ENCODE data around the gene NRXN3.

GRCh38 chr14:79641371-79641770, 1471.2 kb downstream of the NRXN3 start:
- TF ChIP-seq EZH2 (IDR thresholded peaks at IDR 0.05; ENCODE audit: low read length, unreplicated experiment) = no peak
- no peak for TF ChIP-seq CTCF (conservative IDR thresholded peaks at IDR 0.05; ENCODE audit: low read depth, low read length)
- no peak for TF ChIP-seq EZH2phosphoT487 (IDR thresholded peaks at IDR 0.05; ENCODE audit: borderline replicate concordance, low read length)
